HTERT RPE-1 (cell line): ENCODE measurements around the gene TRIM66.
"Not testable (repeated sequence)": the region's sequence is repeated elsewhere in the genome, so short reads cannot be mapped to it uniquely, and the experiment has no call there.

Source experiments
- in situ Hi-C: fragments of 300-500 bp; cut with MboI; formaldehyde crosslinking; loops from 4 replicates; pipeline ENCODE4 v1.14.3; 2020; ENCODE audit warnings: low sequenced_read_pairs

Gene TRIM66

GRCh38 chr11:8691601-8692000 is 9.1 kb upstream of the TRIM66 start:
- in situ Hi-C loops = no loop called here

- in situ Hi-C loops = no loop called here
Measured at GRCh38 chr11:8690374-8691342, 8.2 kb upstream of the TRIM66 start.

- in situ Hi-C loops = no loop called here
Measured at GRCh38 chr11:8689726-8690255, 7.3 kb upstream of the TRIM66 start.

GRCh38 chr11:8688414-8689362 is 6.2 kb upstream of the TRIM66 start:
- in situ Hi-C loops = no loop called here

- in situ Hi-C loops = no loop called here
Measured at GRCh38 chr11:8686325-8686724, 3.9 kb upstream of the TRIM66 start.

GRCh38 chr11:8685820-8686219 is 3.4 kb upstream of the TRIM66 start:
- in situ Hi-C loops = no loop called here

- in situ Hi-C loops = no loop called here
Measured at GRCh38 chr11:8685306-8685705, 2.8 kb upstream of the TRIM66 start.

- in situ Hi-C loops = no loop called here
Measured at GRCh38 chr11:8684600-8685290, 2.3 kb upstream of the TRIM66 start.

GRCh38 chr11:8683115-8683807 is 796 bp upstream of the TRIM66 start:
- in situ Hi-C loops = no loop called here

- in situ Hi-C loops = no loop called here
Measured at GRCh38 chr11:8681837-8682302, 595 bp downstream of the TRIM66 start.

- in situ Hi-C loops = no loop called here
Measured at GRCh38 chr11:8679006-8679405, 3.5 kb downstream of the TRIM66 start.

GRCh38 chr11:8676458-8676857 is 6.0 kb downstream of the TRIM66 start:
- in situ Hi-C loops = no loop called here

GRCh38 chr11:8674859-8675258 is 7.6 kb downstream of the TRIM66 start:
- in situ Hi-C loops = no loop called here

GRCh38 chr11:8672346-8672745 is 10.1 kb downstream of the TRIM66 start:
- in situ Hi-C loops = no loop called here

GRCh38 chr11:8671651-8672062 is 10.8 kb downstream of the TRIM66 start:
- in situ Hi-C loops = no loop called here

GRCh38 chr11:8671193-8671612 is 11.3 kb downstream of the TRIM66 start:
- in situ Hi-C loops = no loop called here

GRCh38 chr11:8670081-8670480 is 12.4 kb downstream of the TRIM66 start:
- in situ Hi-C loops = not testable (repeated sequence)

GRCh38 chr11:8665222-8665621 is 17.2 kb downstream of the TRIM66 start:
- in situ Hi-C loops = no loop called here

GRCh38 chr11:8661001-8661795 is 21.3 kb downstream of the TRIM66 start:
- in situ Hi-C loops = no loop called here
